T1000 (cell line): ENCODE measurements around the gene C1orf232.

Source experiments
- DNase-seq: peaks from one replicate; lab custom pipeline; 2025; ENCODE audit warnings: mixed read lengths; lab: John Stamatoyannopoulos, UW

The C1orf232 gene

GRCh38 chr1:26124418-26125331 is 44.1 kb downstream of the C1orf232 start:
- DNase-seq = no peak

- DNase-seq = no peak
Measured at GRCh38 chr1:26122988-26123973, 45.5 kb downstream of the C1orf232 start.

DNA sequence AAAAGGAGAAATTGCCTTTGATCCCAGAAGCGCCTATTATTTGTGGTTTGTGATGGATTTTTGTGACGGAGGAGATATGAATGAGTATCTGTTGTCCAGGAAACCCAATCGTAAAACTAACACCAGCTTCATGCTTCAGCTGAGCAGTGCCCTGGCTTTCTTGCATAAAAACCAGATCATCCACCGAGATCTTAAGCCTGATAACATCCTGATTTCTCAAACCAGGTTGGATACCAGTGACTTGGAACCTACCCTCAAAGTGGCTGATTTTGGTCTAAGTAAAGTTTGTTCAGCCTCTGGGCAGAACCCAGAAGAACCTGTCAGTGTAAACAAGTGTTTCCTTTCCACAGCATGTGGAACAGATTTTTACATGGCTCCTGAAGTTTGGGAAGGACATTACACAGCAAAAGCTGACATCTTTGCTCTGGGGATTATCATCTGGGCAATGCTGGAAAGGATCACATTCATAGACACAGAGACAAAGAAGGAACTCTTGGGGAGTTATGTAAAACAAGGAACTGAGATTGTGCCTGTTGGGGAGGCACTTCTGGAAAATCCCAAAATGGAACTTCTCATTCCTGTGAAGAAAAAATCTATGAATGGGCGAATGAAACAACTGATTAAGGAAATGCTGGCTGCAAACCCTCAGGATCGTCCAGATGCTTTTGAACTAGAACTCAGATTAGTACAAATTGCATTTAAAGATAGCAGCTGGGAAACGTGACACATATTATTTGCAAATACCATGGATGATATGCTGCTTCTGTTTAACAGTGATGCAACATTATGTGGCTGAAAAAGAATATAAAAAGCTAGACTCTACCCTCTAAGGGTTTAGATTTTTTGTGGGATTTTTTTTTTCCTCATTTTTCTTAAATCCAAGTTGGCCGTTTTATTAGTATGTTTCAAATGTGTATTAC is 46.6 kb downstream of the C1orf232 start:
- DNase-seq = no peak

DNA sequence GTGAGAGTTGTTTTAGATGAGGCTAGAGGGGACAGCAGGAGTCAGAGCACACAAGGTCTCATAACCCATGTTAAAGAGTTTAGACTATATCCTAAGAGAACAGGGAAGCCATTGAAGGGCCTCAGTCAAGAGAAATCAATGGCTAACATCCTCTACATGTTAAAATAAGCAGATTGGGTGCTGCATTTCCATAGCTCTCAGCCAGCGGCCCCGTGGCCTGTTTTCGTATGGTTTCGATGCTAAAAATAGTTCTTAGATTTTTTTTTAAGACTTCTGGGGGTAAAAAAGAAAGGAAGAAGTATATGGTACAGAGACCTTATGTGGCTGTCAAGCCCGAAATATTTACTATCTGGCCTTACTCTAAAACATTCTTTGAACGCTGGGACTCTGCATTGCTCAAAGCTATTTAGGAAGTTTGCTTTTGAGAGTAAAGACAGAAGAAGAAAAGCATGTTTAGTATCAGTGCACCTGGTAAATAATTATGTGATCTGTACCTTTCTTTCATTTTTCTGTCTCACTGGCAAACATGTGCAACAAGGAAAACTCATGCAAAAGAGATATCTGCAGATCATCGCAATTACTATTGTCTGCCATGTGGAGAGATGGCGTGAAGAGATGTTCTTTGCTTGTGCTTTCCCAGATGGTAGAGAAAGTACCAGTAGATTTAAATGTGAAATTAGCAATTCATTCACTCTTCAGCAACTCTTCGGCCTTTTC is 48.7 kb downstream of the C1orf232 start:
- no peak for DNase-seq

DNA sequence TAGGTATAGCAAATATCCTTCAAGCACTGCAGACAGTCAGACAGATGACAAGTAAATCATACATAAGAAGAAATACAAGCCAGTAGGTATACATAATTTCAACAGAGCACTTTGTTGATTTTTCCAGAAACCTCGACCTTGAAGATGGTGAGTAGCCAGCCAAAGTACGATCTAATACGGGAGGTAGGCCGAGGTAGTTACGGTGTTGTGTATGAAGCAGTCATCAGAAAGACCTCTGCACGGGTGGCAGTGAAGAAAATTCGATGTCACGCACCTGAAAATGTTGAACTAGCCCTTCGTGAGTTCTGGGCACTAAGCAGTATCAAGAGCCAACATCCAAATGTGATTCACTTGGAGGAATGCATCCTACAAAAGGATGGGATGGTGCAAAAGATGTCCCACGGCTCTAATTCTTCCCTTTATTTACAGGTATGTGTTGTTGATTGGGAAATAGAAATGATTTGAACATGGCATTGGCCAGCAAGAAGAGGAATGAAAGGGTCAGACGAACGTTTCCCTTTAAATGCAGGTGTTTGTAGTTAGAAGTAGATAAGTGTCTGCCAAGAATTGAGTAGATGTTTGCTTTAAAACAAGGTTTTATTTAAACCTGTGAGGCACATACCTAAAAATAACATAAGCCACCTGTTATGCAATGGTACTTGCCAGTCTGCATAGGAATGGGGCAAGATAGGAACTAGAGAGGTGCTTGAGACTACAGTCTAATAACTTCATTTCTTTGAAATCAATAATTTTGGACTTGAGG is 54.4 kb downstream of the C1orf232 start:
- no peak for DNase-seq
